ENCODE measurements around the gene KRT85. TPM values are rescaled to one million over a fixed set of nuclear protein-coding genes. Genes with fewer than 3 reads are reported as not detected.
A peak's percentile ranks its signal among the peaks of the same experiment; 100 is the strongest.

The KRT85 gene
- total RNA-seq, 1 donor from 2014 or later = not detected

DNA sequence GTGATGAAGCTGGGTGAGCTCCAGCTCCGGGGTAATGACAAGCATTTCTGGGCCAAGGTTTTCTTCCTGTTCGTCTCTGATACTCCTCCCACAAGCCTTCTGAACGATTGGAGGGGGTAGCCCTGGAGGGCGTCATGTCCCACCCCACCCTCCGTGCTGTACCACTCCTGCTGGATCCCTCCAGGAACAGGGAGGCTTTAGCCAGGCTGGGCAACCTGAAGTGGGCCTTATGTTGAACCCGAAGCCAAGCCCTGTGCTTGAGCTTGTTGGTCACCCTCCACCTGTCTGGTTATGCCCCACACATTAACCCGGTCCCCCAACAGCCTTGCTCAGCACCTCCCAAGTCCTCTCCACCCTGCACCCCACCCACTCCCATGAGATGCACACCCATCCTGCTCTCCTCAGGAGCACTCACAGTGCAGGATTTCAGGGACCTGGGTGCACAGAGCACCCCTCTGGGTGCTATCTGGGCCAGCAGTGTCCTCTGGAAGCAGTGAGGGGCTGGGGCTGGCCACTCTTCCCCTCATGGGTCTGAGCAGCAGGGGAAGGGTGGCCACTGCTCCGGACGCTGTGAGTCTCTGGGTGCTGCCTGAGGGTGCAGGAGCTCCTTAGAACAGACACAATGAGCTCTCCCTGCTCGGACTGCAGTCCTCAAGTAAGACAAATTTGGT is 39.3 kb downstream of the KRT85 start:
- DNase-seq (ENCODE audit: low spot score) = no peak

DNA sequence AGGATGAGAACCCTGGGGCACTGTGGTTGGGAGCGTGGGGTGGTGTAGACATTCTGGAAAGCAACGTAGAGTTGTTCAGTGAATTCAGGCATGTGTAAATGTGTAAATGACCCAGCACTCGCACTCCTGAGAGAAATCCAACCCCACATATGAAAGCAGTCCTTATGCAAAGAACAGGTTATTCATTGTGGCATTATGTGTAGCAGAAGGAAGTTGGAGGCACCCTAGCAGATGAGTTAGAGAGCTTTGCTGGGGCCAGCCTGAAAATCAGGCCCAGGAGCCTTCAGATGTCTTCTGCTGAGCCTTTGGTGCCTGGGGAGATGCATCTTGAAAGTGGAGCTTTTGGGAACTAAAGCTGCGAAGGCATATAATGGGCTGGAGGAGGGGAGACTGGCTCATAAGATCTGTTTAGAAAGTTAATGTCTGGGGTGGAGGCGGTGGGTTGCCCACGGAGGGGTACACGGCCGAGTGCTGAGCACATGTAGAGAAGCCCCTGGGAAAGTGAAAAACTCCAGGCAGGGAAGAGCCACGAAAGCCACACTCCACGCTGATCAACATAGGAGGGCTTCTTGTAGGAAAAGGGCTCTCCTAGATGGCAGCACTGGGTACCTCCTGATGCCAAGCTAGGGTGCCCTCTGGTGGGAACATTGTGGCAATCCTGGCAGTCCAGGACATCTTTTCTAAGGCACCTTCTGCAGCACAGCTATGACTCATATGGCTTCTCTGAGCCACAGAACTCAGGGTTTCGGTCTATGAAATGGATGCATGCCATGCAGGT is 40.0 kb downstream of the KRT85 start:
- peak; percentile 33 for DNase-seq (ENCODE audit: low spot score)

DNA sequence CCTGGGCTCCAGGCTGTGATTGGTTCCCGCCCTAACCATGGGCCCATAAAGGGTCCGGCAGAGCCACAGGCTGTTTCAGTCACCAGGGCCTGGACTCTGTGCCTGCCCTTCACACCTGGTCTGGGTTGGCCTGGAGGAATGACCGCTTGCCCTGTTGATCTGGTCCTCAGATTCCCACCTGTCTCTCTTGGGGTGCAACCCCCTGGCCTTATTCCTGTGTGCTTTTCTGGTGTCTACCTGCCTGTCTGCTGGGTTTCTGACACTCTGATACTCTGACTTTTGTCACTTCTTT is 43.2 kb downstream of the KRT85 start:
- peak; percentile 82 for DNase-seq (ENCODE audit: low spot score)

DNA sequence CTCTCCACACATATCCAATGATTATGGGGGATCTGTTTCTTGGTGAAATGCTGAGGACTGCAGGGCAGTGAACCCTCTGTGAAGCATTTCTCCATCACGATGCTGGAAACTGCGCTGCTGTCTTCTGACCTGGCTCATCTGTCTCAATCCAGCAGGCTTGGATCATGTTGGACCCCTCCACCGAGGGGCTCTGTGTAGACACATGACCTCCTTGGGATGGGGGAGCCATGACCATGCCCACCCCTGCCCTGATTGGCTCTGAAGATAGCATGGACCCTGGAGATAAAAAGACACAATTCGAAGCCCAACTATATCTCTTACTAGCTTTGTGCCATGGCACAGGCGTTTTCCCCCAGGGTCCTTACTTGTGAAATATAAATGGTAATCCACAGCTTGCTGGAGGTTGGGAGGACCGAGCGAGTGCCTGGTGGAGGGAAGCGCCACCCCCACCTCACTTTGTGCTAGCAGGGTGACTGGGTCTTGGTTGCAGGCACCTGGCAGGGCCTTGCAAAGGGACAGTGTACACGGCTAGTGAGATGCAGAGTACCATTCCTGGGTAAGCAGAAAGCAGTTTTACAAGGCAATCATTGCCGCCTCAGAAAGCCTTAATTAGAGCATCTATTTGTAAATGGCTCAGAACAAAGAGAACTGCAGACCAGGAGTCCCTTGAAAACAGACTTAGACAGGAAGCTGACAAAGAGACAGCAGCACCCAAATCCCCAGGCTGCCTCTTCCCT is 43.7 kb downstream of the KRT85 start:
- DNase-seq (ENCODE audit: low spot score) = peak; percentile 82

DNA sequence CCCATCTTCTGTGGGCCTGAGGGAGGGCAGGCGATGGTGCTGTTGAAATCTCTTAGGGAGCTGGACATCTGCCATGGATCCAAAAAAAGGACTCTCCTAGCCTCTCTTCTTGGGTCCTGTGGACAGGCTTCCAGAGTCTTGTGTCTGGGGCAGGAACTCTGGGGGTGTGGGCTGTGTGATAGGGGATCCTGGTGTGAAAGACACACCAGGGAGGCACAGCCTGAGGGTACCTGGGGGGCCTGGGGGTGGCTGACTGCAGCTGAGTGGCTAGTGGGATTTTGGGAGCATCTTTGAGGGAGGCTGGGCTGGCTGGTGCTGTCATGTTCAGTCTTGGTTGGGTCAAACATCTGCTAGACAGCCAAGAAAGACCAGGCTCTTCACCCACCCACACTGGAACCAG is 44.3 kb downstream of the KRT85 start:
- peak; percentile 83 for DNase-seq (ENCODE audit: low spot score)

DNA sequence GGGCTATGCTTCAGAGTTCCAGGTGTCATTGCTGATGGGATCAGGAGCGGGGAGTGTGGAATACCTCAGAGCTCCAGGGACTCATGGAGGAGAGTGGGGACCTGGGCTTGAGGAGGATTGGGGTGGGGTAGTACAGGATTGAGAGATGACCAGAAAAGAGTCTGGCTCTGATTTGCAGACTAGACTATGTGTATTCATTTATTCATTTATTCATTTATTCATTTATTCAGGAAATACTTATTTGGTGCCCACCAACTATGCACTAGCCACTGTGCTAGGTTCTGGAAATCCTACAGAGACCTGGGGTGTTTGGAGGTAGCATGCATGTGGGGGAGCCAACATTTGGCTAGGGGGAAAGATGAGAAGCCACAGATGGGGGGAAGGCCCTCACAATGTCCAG is 45.2 kb downstream of the KRT85 start:
- DNase-seq (ENCODE audit: low spot score) = peak; percentile 28

DNA sequence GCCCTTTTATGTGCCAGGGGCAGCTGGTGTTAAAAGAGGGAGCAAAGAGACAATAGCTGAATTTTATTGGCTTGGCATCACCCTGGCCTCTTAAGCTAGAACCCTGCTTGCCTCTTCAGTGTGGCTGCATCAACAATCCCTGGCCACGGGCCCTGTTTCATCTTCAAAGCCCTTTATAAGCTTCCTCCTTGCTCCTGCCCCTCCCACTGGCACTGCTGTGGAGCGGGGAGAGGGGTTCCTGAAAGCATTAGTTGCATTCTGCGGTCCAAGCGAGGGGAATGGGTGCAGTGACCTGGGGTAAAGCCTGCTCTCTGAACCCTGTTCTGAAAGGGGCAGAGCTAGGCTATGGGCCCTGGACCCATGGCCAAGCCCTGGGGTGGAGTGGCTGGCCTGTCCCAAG is 45.9 kb downstream of the KRT85 start:
- peak; percentile 53 for DNase-seq (ENCODE audit: low spot score)

DNA sequence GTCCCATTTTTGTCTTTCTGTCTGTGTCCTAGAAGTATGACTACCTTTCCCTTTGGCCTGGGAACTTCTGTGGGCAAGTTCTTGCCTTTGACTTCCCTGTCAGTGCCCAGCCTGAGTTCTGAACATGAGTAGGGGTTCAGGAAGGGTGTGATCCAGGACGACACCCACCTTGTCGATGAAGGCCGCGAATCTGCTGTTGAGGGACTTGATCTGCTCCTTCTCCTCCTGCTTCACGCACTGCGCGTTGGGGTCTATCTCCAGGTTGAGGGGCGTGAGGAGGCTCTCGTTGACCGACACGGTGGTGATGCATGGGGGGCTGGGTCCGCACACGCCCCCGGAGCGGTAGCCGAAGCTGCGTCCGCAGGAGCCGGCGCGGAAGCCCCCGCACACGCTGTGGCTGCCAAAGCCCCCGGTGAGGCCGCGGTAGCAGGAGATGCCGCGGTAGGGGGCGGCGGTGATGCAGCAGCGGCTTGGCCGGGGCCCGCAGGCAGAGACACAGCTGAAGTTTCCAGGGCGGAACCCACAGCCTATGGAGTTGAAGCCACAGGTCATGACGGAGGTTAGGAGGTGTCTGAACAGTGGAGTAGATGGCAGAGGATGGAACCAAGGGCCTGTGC is 46.4 kb downstream of the KRT85 start, which contains the start of gene KRT83:
Gene KRT83 (minus strand): TSS at position 615 of the 617 bp plus-strand sequence. CDS start 63 bp downstream, at position 552.
- peak; percentile 65 for DNase-seq (ENCODE audit: low spot score)

DNA sequence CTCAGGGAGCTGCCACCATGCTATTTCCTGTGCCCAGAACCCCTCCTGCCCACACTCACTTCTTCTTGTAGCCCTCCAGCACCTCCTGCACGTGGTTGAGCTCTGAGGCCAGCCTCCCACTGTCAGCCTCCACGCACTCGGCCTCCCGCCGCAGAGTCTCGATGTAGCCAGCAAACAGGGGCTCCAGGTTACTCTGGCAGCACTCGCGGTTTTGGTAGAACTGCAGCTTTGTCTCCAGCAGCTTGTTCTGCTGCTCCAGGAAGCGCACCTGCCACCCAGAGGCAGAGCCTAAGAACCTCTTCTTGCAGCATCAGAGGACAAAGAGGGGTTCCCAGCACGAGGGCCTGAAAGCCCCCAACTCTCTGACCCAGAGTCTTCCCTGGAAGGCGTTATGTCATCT is 48.2 kb downstream of the KRT85 start:
- DNase-seq (ENCODE audit: low spot score) = peak; percentile 47

DNA sequence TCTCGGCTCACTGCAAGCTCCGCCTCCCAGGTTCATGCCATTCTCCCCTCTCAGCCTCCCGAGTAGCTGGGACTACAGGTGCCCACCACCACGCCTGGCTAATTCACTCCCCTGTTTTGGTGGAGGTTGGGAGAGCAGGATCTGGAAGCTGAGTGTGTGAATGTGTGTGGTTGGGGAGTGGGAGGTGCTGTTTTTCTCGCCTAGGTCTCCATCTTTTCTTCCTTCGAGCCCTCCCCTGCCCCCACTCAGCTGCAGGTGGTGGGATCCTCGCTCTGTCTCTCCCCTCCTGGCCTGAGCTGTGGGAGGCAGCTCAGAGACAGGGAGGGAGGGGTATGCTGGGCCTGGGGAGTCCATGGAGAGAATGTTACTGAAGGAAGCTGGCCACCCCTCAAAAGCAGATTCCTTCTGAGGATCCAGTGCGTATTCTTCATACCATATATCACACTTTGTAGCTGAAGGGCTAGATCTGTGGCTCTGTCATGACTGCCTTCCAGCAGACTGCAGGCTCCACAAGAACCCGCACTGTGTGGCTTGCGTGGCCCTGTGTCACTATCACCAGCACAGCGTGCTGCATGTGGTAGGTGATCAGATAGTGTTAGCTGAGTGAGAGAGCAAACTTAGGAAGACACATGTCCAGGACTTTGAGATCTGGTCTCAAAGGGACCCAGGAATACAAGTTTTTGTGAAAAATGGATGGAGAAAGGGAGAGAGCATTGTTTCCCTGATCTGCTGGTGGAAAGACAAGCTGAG is 48.9 kb downstream of the KRT85 start:
- peak; percentile 67 for DNase-seq (ENCODE audit: low spot score)

DNA sequence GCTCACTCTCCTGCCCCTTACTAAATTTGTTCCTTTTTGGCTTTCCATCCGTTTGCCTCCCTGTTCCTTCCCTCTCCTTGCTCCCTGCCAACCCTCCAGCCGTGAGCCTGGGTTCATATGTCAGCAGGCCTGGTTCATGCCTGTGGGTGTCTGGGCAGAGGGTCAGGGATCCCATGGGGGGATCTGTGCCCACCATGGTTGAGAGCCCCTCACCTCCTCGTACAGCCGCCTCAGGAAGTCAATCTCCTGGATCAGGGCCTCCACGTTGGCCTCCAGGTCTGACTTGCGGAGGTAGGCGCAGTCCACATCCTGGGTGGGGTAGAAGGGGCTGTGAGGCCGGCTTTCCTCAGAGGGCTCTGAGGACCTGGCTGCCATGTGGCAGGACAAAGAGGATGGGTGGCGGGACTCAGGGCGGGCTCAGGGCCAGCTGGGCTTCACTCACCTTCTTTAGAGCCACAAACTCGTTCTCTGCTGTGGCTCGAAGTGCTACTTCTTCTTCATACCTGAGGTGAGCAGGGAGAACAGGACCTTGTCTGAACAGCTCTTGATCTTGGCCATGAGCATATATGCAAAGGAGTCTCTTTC is 49.7 kb downstream of the KRT85 start:
- DNase-seq (ENCODE audit: low spot score) = peak; percentile 68

DNA sequence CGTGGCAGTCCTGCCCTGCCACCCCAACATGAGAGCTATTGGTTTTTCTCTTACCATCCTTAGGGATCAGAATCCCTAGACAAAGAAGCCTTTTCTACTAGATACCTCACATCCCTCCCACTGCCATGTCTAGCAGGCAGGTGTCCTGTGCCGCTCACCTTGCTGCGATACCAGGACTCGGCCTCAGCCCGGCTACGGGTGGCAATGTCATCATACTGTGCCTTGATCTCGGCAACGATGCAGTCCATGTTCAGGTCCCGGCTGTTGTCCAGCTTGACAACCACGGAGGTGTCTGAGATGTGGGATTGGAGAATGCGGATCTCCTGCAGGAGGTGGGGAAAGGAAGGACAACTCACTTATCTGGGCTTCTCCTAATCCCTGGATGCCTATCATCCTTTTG is 50.6 kb downstream of the KRT85 start:
- peak; percentile 77 for DNase-seq (ENCODE audit: low spot score)

DNA sequence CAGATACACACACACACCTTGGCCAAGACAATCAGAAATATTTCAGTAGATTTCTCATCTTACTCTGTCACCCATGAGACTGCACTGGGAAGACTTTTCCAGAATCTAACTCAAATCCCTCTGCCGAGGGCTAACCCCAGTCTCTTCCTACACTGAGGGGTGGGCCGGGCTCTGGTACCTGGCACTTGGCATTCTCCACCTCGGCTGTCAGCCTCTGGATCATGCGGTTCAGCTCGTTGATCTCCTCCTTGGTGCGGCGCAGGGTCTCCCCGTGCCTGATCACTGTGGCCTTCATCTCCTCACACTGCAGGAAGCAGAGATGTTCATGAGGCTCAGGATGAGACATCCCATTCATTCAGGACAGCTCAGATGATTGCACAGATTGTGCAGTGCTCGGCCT is 51.0 kb downstream of the KRT85 start:
- DNase-seq (ENCODE audit: low spot score) = peak; percentile 43

DNA sequence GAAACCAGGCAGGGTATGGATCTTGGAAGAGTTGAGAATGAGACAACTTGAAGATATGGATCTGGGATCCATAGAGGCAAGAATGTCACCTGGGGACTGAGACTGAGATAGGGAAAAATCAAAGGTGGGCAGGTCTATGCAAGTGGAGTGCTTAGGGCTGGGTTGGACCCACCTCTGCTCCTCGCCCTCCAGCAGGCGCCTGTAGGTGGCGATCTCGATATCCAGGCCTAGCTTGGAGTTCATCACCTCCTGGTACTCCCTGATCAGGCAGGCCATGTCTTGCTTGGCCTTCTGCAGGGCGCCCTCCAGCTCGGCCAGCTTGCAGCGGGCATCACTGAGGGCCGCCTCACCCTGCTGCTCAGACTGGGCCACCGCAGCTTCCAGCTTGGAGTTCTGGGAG is 51.6 kb downstream of the KRT85 start:
- DNase-seq (ENCODE audit: low spot score) = peak; percentile 83

DNA sequence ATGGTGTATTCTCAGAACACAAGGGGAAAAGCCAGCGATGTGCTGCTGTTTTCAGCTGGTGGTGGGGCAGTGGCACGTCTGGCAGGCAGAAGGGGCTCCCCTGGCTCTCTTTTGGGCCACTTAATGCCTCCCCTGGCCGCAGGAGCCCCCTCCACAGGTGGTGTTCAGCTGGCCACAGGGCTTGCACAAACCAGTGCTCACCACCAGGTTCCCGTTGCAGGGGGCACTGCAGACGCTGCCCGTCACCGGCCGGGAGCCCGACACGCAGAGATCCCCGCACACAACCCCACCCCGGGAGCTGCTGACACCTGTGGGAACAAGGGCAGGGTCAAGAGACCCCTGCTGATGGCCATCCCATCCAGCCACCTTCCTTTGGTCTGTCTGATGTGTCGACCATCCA is 52.8 kb downstream of the KRT85 start:
- DNase-seq (ENCODE audit: low spot score) = peak; percentile 84

DNA sequence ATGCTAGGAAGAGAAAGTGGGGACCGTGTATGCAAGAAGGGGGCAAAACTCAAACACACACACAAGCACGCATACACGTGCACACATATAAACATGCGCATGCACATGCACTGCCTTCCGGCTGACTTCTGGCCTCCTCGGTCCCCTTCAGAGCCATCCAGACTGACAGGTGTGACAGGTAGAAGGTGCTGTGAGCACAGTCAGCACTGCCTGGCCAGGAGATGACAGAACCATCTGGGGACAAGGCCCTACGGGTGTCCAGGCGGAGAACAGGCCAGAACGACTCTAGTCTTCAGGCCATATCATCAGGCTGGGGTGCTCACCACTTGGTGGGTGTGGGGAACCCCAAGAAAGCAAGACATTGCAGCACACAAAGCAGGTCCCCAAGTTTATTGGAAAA is 53.4 kb downstream of the KRT85 start:
- peak; percentile 83 for DNase-seq (ENCODE audit: low spot score)

DNA sequence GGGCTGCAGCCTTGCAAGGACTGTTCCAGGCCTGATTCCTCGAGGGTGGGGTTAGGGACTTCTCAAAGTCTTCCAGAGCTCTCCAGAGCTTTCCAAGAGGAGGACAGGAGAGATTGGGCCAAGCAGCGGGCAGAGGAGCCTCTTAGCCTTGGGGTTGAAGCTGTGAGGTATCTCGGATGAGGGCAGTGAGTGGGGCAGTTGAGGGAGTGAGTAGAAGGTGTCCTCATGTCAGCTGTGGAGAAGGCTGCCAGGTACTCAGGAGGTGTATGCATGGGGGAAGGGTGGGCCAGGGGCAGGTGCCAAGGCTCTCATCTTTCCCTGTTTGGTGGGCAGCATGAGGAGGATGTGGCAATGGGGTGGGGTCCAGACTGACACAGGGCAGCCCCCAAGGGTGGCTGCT is 53.8 kb downstream of the KRT85 start:
- DNase-seq (ENCODE audit: low spot score) = no peak

DNA sequence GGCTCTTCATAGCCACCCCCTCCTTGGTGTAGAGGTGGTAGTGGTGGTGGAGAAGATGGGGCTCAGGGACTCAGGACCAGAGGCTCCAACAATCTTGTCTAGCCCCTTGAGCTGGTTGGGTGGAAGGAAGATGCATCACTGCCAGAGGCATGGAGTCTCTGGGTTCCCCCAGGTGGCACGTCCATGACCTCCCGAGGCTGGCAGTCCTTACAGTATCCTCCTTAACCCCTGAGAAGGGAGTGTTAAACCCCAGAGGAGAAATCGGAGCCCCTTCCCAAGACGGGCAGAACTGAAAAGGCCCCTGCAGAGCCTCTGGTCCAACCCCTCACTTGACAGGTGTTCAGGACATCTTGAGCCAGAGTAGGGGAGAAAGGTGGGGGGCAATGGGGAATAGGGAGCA is 55.2 kb downstream of the KRT85 start:
- DNase-seq (ENCODE audit: low spot score) = peak; percentile 62

DNA sequence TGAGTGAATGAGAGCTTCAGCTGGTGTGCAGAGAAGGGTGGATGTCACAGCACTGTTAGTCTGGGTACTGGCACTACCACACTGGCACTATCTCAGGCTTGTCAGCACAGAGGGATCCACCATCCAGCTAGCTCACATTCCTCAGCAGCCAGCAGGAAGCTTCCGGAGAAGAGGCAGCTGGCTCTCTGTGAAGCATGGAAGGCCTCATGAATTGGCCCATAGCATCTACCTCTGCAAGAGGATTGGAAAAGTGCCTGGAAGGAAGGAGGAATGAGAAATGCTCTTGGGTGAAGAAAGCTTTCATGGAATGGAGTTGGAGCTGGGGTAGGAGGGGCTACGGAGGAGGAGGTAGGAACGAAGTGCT is 56.0 kb downstream of the KRT85 start:
- no peak for DNase-seq (ENCODE audit: low spot score)

DNA sequence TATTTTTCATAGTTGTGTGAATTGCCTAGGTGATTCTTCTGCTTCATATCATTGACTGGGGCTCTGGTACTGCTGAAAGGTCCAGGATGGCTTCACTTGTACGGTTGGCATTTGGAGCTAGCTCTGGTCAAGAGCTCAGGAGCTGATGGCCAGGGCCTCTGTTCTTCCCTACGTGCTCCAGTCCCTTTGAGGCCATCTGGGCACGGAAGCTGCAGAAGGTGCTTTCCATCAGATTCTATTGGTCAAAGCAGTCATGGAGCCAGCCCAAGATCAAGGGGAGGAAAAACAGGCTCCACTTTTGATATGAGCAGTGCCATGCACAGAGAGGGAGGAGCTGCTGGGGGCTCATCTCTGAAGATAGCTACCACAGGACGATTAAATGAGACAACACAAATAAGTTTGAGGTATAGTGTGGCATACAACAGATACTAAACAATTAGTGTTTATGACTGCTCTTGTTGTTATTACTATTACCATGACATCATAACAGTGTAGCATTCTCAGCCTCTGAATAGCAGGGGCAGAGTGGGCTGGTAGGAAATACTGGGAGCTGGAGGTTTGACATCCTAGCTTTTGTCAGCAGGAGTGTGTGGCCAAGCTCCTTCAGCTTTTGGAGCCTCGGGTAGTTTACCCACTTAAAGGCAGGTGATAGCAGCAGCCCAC is 56.5 kb downstream of the KRT85 start:
- DNase-seq (ENCODE audit: low spot score) = peak; percentile 41
